WERI-Rb-1 (cell line): ENCODE measurements around the gene TRIM69.
A peak's percentile ranks its signal among the peaks of the same experiment; 100 is the strongest.

Experiments
- DNase-seq: peaks from one replicate; pipeline ENCODE4 v3.0.0-alpha.2; 2020
- H3K27ac ChIP-seq: fragments of 250-450 bp; sonication (Bioruptor Pico); 2 replicates; pipeline ENCODE4 v1.5.1; 2020; ENCODE audit warnings: mild to moderate bottlenecking, moderate library complexity
- H3K27me3 ChIP-seq: fragments of 250-450 bp; sonication (Bioruptor Pico); 2 replicates; pipeline ENCODE4 v1.5.1; 2021; ENCODE audit warnings: mild to moderate bottlenecking, low read depth, moderate library complexity; ENCODE audit not compliant: insufficient read depth, severe bottlenecking
- H3K36me3 ChIP-seq: fragments of 250-450 bp; sonication (Bioruptor Pico); 2 replicates; pipeline ENCODE4 v1.5.1; 2020; ENCODE audit warnings: mild to moderate bottlenecking, moderate library complexity
- H3K4me3 ChIP-seq: 2 replicates; pipeline ENCODE4 v1.5.1; 2011; ENCODE audit warnings: low read depth, mild to moderate bottlenecking, control low read depth, low read length
- H3K9me3 ChIP-seq: fragments of 250-450 bp; sonication (Bioruptor Pico); 2 replicates; pipeline ENCODE4 v1.5.1; 2021; ENCODE audit warnings: mild to moderate bottlenecking, moderate library complexity; ENCODE audit not compliant: severe bottlenecking
- TF ChIP-seq, protein P1 (sequence below): IDR thresholded peaks from 2 replicates; pipeline ENCODE4 v1.5.1; 2011; ENCODE audit warnings: low read depth, mild to moderate bottlenecking, control low read depth, inconsistent platforms, low read length

The TRIM69 gene

DNA sequence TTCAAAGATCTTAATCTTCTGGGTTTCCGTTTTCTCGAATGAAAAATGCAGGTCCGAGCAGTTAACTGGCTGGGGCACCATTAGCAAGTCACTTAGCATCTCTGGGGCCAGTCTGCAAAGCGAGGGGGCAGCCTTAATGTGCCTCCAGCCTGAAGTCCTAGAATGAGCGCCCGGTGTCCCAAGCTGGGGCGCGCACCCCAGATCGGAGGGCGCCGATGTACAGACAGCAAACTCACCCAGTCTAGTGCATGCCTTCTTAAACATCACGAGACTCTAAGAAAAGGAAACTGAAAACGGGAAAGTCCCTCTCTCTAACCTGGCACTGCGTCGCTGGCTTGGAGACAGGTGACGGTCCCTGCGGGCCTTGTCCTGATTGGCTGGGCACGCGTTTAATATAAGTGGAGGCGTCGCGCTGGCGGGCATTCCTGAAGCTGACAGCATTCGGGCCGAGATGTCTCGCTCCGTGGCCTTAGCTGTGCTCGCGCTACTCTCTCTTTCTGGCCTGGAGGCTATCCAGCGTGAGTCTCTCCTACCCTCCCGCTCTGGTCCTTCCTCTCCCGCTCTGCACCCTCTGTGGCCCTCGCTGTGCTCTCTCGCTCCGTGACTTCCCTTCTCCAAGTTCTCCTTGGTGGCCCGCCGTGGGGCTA is 25.1 kb upstream of the TRIM69 start, which contains the start of the genes B2M and PATL2:
B2M (plus strand) TSS at position 422 of the 647 bp plus-strand sequence; CDS start at position 452, 30 bp downstream.
PATL2 (minus strand) TSS at position 228 of the 647 bp plus-strand sequence. CDS start 34,833 bp downstream, outside the sequence.
- DNase-seq: peak; percentile 94
- H3K27ac ChIP-seq: peak within 1 kb of the TSS; percentile 71
- H3K9me3 ChIP-seq: no peaks in the 10 kb centered on the region
- H3K36me3 ChIP-seq: peaks cover 9% of the 10 kb centered on the region
- TF ChIP-seq, protein P1, sequence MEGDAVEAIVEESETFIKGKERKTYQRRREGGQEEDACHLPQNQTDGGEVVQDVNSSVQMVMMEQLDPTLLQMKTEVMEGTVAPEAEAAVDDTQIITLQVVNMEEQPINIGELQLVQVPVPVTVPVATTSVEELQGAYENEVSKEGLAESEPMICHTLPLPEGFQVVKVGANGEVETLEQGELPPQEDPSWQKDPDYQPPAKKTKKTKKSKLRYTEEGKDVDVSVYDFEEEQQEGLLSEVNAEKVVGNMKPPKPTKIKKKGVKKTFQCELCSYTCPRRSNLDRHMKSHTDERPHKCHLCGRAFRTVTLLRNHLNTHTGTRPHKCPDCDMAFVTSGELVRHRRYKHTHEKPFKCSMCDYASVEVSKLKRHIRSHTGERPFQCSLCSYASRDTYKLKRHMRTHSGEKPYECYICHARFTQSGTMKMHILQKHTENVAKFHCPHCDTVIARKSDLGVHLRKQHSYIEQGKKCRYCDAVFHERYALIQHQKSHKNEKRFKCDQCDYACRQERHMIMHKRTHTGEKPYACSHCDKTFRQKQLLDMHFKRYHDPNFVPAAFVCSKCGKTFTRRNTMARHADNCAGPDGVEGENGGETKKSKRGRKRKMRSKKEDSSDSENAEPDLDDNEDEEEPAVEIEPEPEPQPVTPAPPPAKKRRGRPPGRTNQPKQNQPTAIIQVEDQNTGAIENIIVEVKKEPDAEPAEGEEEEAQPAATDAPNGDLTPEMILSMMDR: no peak
- no peaks in the 10 kb centered on the region for H3K27me3 ChIP-seq
- H3K4me3 ChIP-seq: peak within 1 kb of the TSS; percentile 51

DNA sequence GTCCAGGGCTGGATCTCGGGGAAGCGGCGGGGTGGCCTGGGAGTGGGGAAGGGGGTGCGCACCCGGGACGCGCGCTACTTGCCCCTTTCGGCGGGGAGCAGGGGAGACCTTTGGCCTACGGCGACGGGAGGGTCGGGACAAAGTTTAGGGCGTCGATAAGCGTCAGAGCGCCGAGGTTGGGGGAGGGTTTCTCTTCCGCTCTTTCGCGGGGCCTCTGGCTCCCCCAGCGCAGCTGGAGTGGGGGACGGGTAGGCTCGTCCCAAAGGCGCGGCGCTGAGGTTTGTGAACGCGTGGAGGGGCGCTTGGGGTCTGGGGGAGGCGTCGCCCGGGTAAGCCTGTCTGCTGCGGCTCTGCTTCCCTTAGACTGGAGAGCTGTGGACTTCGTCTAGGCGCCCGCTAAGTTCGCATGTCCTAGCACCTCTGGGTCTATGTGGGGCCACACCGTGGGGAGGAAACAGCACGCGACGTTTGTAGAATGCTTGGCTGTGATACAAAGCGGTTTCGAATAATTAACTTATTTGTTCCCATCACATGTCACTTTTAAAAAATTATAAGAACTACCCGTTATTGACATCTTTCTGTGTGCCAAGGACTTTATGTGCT is 24.5 kb upstream of the TRIM69 start:
- Histone ChIP-seq H3K27ac (peak overlapping the region; percentile 71), H3K27me3 (no peaks in the 10 kb centered on the region), H3K9me3 (no peaks in the 10 kb centered on the region), H3K36me3 (peaks cover 15% of the 10 kb centered on the region), H3K4me3 (peak overlapping the region; percentile 51)
- TF ChIP-seq, protein P1: no peak
- peak; percentile 30 for DNase-seq

DNA sequence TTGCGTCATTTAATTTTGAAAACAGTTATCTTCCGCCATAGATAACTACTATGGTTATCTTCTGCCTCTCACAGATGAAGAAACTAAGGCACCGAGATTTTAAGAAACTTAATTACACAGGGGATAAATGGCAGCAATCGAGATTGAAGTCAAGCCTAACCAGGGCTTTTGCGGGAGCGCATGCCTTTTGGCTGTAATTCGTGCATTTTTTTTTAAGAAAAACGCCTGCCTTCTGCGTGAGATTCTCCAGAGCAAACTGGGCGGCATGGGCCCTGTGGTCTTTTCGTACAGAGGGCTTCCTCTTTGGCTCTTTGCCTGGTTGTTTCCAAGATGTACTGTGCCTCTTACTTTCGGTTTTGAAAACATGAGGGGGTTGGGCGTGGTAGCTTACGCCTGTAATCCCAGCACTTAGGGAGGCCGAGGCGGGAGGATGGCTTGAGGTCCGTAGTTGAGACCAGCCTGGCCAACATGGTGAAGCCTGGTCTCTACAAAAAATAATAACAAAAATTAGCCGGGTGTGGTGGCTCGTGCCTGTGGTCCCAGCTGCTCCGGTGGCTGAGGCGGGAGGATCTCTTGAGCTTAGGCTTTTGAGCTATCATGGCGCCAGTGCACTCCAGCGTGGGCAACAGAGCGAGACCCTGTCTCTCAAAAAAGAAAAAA is 23.9 kb upstream of the TRIM69 start:
- Histone ChIP-seq H3K36me3 (peaks cover 20% of the 10 kb centered on the region), H3K9me3 (no peaks in the 10 kb centered on the region), H3K27ac (no peak overlapping the region), H3K4me3 (peak overlapping the region; percentile 51), H3K27me3 (no peaks in the 10 kb centered on the region)
- DNase-seq: no peak
- TF ChIP-seq, protein P1: no peak

DNA sequence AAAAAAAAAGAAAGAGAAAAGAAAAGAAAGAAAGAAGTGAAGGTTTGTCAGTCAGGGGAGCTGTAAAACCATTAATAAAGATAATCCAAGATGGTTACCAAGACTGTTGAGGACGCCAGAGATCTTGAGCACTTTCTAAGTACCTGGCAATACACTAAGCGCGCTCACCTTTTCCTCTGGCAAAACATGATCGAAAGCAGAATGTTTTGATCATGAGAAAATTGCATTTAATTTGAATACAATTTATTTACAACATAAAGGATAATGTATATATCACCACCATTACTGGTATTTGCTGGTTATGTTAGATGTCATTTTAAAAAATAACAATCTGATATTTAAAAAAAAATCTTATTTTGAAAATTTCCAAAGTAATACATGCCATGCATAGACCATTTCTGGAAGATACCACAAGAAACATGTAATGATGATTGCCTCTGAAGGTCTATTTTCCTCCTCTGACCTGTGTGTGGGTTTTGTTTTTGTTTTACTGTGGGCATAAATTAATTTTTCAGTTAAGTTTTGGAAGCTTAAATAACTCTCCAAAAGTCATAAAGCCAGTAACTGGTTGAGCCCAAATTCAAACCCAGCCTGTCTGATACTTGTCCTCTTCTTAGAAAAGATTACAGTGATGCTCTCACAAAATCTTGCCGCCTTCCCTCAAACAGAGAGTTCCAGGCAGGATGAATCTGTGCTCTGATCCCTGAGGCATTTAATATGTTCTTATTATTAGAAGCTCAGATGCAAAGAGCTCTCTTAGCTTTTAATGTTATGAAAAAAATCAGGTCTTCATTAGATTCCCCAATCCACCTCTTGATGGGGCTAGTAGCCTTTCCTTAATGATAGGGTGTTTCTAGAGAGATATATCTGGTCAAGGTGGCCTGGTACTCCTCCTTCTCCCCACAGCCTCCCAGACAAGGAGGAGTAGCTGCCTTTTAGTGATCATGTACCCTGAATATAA is 23.0 kb upstream of the TRIM69 start:
- Histone ChIP-seq H3K27ac (no peak overlapping the region), H3K9me3 (no peaks in the 10 kb centered on the region), H3K4me3 (no peak overlapping the region), H3K36me3 (peaks cover 23% of the 10 kb centered on the region), H3K27me3 (no peaks in the 10 kb centered on the region)
- no peak for DNase-seq
- TF ChIP-seq, protein P1: no peak

DNA sequence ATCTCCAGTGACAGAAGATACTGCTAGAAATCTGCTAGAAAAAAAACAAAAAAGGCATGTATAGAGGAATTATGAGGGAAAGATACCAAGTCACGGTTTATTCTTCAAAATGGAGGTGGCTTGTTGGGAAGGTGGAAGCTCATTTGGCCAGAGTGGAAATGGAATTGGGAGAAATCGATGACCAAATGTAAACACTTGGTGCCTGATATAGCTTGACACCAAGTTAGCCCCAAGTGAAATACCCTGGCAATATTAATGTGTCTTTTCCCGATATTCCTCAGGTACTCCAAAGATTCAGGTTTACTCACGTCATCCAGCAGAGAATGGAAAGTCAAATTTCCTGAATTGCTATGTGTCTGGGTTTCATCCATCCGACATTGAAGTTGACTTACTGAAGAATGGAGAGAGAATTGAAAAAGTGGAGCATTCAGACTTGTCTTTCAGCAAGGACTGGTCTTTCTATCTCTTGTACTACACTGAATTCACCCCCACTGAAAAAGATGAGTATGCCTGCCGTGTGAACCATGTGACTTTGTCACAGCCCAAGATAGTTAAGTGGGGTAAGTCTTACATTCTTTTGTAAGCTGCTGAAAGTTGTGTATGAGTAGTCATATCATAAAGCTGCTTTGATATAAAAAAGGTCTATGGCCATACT is 21.1 kb upstream of the TRIM69 start:
- DNase-seq: no peak
- Histone ChIP-seq H3K36me3 (peaks cover 23% of the 10 kb centered on the region), H3K4me3 (no peak overlapping the region), H3K9me3 (no peaks in the 10 kb centered on the region), H3K27ac (no peak overlapping the region), H3K27me3 (no peaks in the 10 kb centered on the region)
- TF ChIP-seq, protein P1: no peak
